ENCODE results near the gene PTRHD1. TPM values are rescaled to one million over a fixed set of nuclear protein-coding genes. Genes with fewer than 3 reads are reported as not detected.
A peak's percentile ranks its signal among the peaks of the same experiment; 100 is the strongest.

PTRHD1 gene
- total and polyA plus RNA-seq, 2 donors from 2014 or later, result 21.7 to 56.4 TPM

GRCh38 chr2:24840962-24841945, 48.1 kb upstream of the PTRHD1 start:
- Histone ChIP-seq H3K36me3 (ENCODE audit: control insufficient read depth in 2 of 3, insufficient read depth in 3 of 3, low read length in 3 of 3) (no peaks in the 10 kb centered on the region), H3K9me3 (ENCODE audit: control insufficient read depth in 2 of 3, insufficient read depth in 1 of 3, low read length in 3 of 3) (no peaks in the 10 kb centered on the region), H3K4me3 (ENCODE audit: low read length in 3 of 3) (no peak overlapping the region), H3K27ac (ENCODE audit: low read depth in 2 of 2, low read length in 2 of 2) (no peak overlapping the region), H3K27me3 (ENCODE audit: control insufficient read depth, insufficient read depth, low read length) (no peaks in the 10 kb centered on the region), H3K4me1 (ENCODE audit: control insufficient read depth in 2 of 3, insufficient read depth in 2 of 3, low read depth in 1 of 3, low read length in 3 of 3) (no peaks in the 10 kb centered on the region), H3K9ac (ENCODE audit: low read length in 3 of 3) (no peak overlapping the region)
- TF ChIP-seq CTCF (IDR thresholded peaks at IDR 0.05; ENCODE audit: borderline replicate concordance, extremely low read depth, insufficient read depth), result no peak
- intact Hi-C loops (cut with DNase I), result no loop called here
- peak in 2 of 5 donors; percentile 32 to 64 for DNase-seq
- FAIRE-seq, result no peak

GRCh38 chr2:24840164-24840869, 47.1 kb upstream of the PTRHD1 start:
- H3K9ac ChIP-seq (ENCODE audit: low read length in 3 of 3), result no peak overlapping the region
- DNase-seq (peak in 2 of 5 donors; percentile 38 to 61), FAIRE-seq (no peak)
- no peak overlapping the region for H3K27ac ChIP-seq (ENCODE audit: low read depth in 2 of 2, low read length in 2 of 2)
- intact Hi-C loops (cut with DNase I), result no loop called here
- H3K9me3 ChIP-seq (ENCODE audit: control insufficient read depth in 2 of 3, insufficient read depth in 1 of 3, low read length in 3 of 3), result no peaks in the 10 kb centered on the region
- TF ChIP-seq CTCF (IDR thresholded peaks at IDR 0.05; ENCODE audit: borderline replicate concordance, extremely low read depth, insufficient read depth), result no peak
- no peaks in the 10 kb centered on the region for H3K36me3 ChIP-seq (ENCODE audit: control insufficient read depth in 2 of 3, insufficient read depth in 3 of 3, low read length in 3 of 3)
- H3K4me1 ChIP-seq (ENCODE audit: control insufficient read depth in 2 of 3, insufficient read depth in 2 of 3, low read depth in 1 of 3, low read length in 3 of 3), result no peaks in the 10 kb centered on the region
- H3K4me3 ChIP-seq (ENCODE audit: low read length in 3 of 3), result no peak overlapping the region
- H3K27me3 ChIP-seq (ENCODE audit: control insufficient read depth, insufficient read depth, low read length), result no peaks in the 10 kb centered on the region

GRCh38 chr2:24839729-24840128, 46.5 kb upstream of the PTRHD1 start:
- FAIRE-seq, result no peak

More at GRCh38 chr2:24839729-24840128, 46.5 kb upstream of the PTRHD1 start:
- Histone ChIP-seq H3K9me3 (ENCODE audit: control insufficient read depth in 2 of 3, insufficient read depth in 1 of 3, low read length in 3 of 3) (no peaks in the 10 kb centered on the region), H3K27ac (ENCODE audit: low read depth in 2 of 2, low read length in 2 of 2) (no peak overlapping the region), H3K4me1 (ENCODE audit: control insufficient read depth in 2 of 3, insufficient read depth in 2 of 3, low read depth in 1 of 3, low read length in 3 of 3) (no peaks in the 10 kb centered on the region), H3K36me3 (ENCODE audit: control insufficient read depth in 2 of 3, insufficient read depth in 3 of 3, low read length in 3 of 3) (no peaks in the 10 kb centered on the region), H3K4me3 (ENCODE audit: low read length in 3 of 3) (no peak overlapping the region), H3K9ac (ENCODE audit: low read length in 3 of 3) (no peak overlapping the region), H3K27me3 (ENCODE audit: control insufficient read depth, insufficient read depth, low read length) (no peaks in the 10 kb centered on the region)
- TF ChIP-seq CTCF (IDR thresholded peaks at IDR 0.05; ENCODE audit: borderline replicate concordance, extremely low read depth, insufficient read depth), result no peak
- intact Hi-C loops (cut with DNase I), result no loop called here
- peak in 2 of 5 donors; percentile 22 to 69 for DNase-seq

Data from kidney (tissue), 14 donors.